Body of pancreas (tissue), 4 donors: ENCODE results near the gene KCP.

ENCODE experiments used
- POLR2A ChIP-seq, 3 donors: fragments of 450-650 bp; IDR thresholded peaks; one replicate each; pipeline ENCODE4 v1.6.1; 2016; ENCODE audit warnings: antibody characterized with exemption in 3 of 3, mild to moderate bottlenecking in 2 of 3
- TF ChIP-seq, protein P1 (sequence below), 7 experiments: fragments of 450-650 bp in 4 of 7; fragments of 200-600 bp in 3 of 7; sonication (generic) in 3 of 7; IDR thresholded peaks; one replicate each; pipeline ENCODE4 v1.5.1; 2016 to 2019; ENCODE audit warnings: antibody characterized with exemption in 7 of 7

DNA sequence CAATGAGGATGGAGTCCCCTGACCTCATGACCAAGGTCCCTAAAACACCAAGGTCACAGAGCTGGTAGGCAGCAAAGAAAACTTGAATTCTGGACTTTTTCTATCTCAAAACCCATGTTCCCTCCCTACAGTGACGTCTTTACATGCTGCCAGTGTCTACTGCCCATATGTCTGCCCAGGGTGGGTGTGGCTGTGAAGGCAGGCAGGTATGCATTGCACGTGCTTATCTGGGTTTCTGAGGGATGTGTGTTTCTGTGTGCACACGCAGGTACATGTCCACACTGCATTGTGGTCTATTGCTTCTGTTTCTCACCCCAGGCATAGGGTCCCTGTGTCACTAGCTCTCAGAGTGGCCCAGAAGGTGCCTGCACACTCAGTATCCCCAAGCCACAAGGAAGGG is 34.4 kb downstream of the KCP start:
- no peak for TF ChIP-seq POLR2A (IDR thresholded peaks at IDR 0.05)
- TF ChIP-seq, protein P1, sequence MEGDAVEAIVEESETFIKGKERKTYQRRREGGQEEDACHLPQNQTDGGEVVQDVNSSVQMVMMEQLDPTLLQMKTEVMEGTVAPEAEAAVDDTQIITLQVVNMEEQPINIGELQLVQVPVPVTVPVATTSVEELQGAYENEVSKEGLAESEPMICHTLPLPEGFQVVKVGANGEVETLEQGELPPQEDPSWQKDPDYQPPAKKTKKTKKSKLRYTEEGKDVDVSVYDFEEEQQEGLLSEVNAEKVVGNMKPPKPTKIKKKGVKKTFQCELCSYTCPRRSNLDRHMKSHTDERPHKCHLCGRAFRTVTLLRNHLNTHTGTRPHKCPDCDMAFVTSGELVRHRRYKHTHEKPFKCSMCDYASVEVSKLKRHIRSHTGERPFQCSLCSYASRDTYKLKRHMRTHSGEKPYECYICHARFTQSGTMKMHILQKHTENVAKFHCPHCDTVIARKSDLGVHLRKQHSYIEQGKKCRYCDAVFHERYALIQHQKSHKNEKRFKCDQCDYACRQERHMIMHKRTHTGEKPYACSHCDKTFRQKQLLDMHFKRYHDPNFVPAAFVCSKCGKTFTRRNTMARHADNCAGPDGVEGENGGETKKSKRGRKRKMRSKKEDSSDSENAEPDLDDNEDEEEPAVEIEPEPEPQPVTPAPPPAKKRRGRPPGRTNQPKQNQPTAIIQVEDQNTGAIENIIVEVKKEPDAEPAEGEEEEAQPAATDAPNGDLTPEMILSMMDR (IDR thresholded peaks at IDR 0.05): no peak
